IMR-90 (cell line): ENCODE data around the gene PSEN1. TPM values are rescaled to one million over a fixed set of nuclear protein-coding genes. Genes with fewer than 3 reads are reported as not detected.
A peak's percentile ranks its signal among the peaks of the same experiment; 100 is the strongest.

Source experiments
- ATAC-seq: fragments of 200-7000 bp; cut with Tn5 transposase; 2 replicates; pipeline ENCODE4 v1.9.1; 2020; ENCODE audit warnings: low read depth, mild to moderate bottlenecking, moderate library complexity
- BruUV-seq: library from RNA; stranded (reverse); fragments of 400-500 nt; replicated peaks from 2 replicates; lab custom pipeline; 2021; lab: Mats Ljungman, UMichigan
- CTCF ChIA-PET: fragments of 300-600 bp; formaldehyde crosslinking; extraction: SDS; loops from one replicate; lab custom pipeline; 2021; ENCODE audit warnings: antibody characterized with exemption; lab: Yijun Ruan, JAX
- POLR2A ChIA-PET: fragments of 300-600 bp; sonication (Branson Sonifier 250); formaldehyde crosslinking; loops from one replicate; lab custom pipeline; 2022; ENCODE audit warnings: antibody characterized with exemption; ENCODE audit not compliant: unreplicated experiment; lab: Charles Lee
- DNase-seq: peaks from one replicate; pipeline ENCODE4 v3.0.0; 2013
- H2AFZ ChIP-seq: replicated peaks from 2 replicates; pipeline ENCODE3; 2013; ENCODE audit warnings: low read length, mild to moderate bottlenecking; ENCODE audit not compliant: poor library complexity
- H2AK5ac ChIP-seq: 2 replicates; pipeline ENCODE4 v1.6.1; 2013; ENCODE audit warnings: low read depth, low read length, inconsistent platforms
- H2AK9ac ChIP-seq: replicated peaks from 2 replicates; pipeline ENCODE3; 2013; ENCODE audit warnings: mild to moderate bottlenecking, low read depth, low read length, moderate library complexity; ENCODE audit not compliant: poor library complexity
- H2BK120ac ChIP-seq: 2 replicates; pipeline ENCODE4 v1.6.1; 2013; ENCODE audit warnings: low read depth, low read length, inconsistent platforms
- H2BK15ac ChIP-seq: 3 replicates; pipeline ENCODE4 v1.6.1; 2013; ENCODE audit warnings: low read depth, low read length, inconsistent platforms
- H2BK20ac ChIP-seq: 2 replicates; pipeline ENCODE4 v1.6.1; 2013; ENCODE audit warnings: low read depth, mild to moderate bottlenecking, inconsistent platforms, low read length, moderate library complexity
- H2BK5ac ChIP-seq: 2 replicates; pipeline ENCODE4 v1.6.1; 2013; ENCODE audit warnings: mild to moderate bottlenecking, low read depth, low read length, inconsistent platforms; ENCODE audit not compliant: poor library complexity, severe bottlenecking
- H3K14ac ChIP-seq: replicated peaks from 2 replicates; pipeline ENCODE4 v1.6.1; 2013; ENCODE audit warnings: low read depth, low read length, inconsistent platforms
- H3K18ac ChIP-seq: 2 replicates; pipeline ENCODE4 v1.6.1; 2013; ENCODE audit warnings: low read depth, low read length, control low read depth
- H3K23ac ChIP-seq: 2 replicates; pipeline ENCODE4 v1.6.1; 2013; ENCODE audit warnings: low read depth, low read length, inconsistent platforms
- H3K27ac ChIP-seq: 2 replicates; pipeline ENCODE4 v1.5.1; 2013; ENCODE audit warnings: mild to moderate bottlenecking, control low read depth, low read length; ENCODE audit not compliant: insufficient read depth
- H3K27me3 ChIP-seq: 2 replicates; pipeline ENCODE4 v1.6.1; 2013; ENCODE audit warnings: low read length; ENCODE audit not compliant: control insufficient read depth, insufficient read depth
- H3K36me3 ChIP-seq: 2 replicates; pipeline ENCODE4 v1.6.1; 2013; ENCODE audit warnings: low read length, mixed read lengths; ENCODE audit not compliant: control insufficient read depth, insufficient read depth
- H3K4ac ChIP-seq: 2 replicates; pipeline ENCODE4 v1.6.1; 2013; ENCODE audit warnings: low read depth, low read length, inconsistent platforms
- H3K4me1 ChIP-seq: 2 replicates; pipeline ENCODE4 v1.6.1; 2013; ENCODE audit warnings: low read length, mixed read lengths; ENCODE audit not compliant: control insufficient read depth, insufficient read depth
- H3K4me2 ChIP-seq: 2 replicates; pipeline ENCODE4 v1.6.1; 2013; ENCODE audit warnings: low read depth, mild to moderate bottlenecking, control low read depth, low read length, moderate library complexity
- H3K4me3 ChIP-seq: 2 replicates; pipeline ENCODE4 v1.5.1; 2013; ENCODE audit warnings: low read depth, mild to moderate bottlenecking, control low read depth, low read length, moderate library complexity; ENCODE audit not compliant: insufficient read depth
- H3K56ac ChIP-seq: 2 replicates; pipeline ENCODE4 v1.6.1; 2013; ENCODE audit warnings: low read length, inconsistent platforms; ENCODE audit not compliant: insufficient read depth; ENCODE audit errors: extremely low read depth
- H3K79me1 ChIP-seq, 2 experiments: 2 replicates each; pipeline ENCODE4 v1.6.1; 2013; ENCODE audit warnings: low read length in 2 of 2, inconsistent platforms in 1 of 2, low read depth in 1 of 2
- H3K9ac ChIP-seq: 2 replicates; pipeline ENCODE4 v1.6.1; 2013; ENCODE audit warnings: low read depth, low read length, control low read depth
- H3K9me1 ChIP-seq: 2 replicates; pipeline ENCODE4 v1.6.1; 2013; ENCODE audit warnings: low read length, inconsistent platforms; ENCODE audit not compliant: insufficient read depth
- H3K9me3 ChIP-seq: 2 replicates; pipeline ENCODE4 v1.6.1; 2013; ENCODE audit warnings: low read length; ENCODE audit not compliant: control insufficient read depth, insufficient read depth
- H4K20me1 ChIP-seq: 2 replicates; pipeline ENCODE4 v1.6.1; 2013; ENCODE audit warnings: low read length, inconsistent platforms; ENCODE audit not compliant: insufficient read depth
- H4K5ac ChIP-seq: 2 replicates; pipeline ENCODE4 v1.6.1; 2013; ENCODE audit warnings: mild to moderate bottlenecking, low read depth, low read length, control low read depth
- H4K8ac ChIP-seq, 2 experiments: 2 replicates each; pipeline ENCODE4 v1.6.1; 2013; ENCODE audit warnings: low read depth in 2 of 2, low read length in 2 of 2, control low read depth in 1 of 2, inconsistent platforms in 1 of 2
- H4K91ac ChIP-seq: 2 replicates; pipeline ENCODE4 v1.6.1; 2013; ENCODE audit warnings: low read depth, low read length, inconsistent platforms; ENCODE audit not compliant: insufficient read depth
- CEBPB ChIP-seq: IDR thresholded peaks from 2 replicates; pipeline ENCODE4 v1.6.1; 2012; ENCODE audit warnings: low read depth, low read length, improper control_type of control experiment
- CHD1 ChIP-seq: IDR thresholded peaks from 2 replicates; pipeline ENCODE4 v1.6.1; 2012; ENCODE audit warnings: low read depth, low read length, improper control_type of control experiment
- FOS ChIP-seq: fragments of 150-350 bp; IDR thresholded peaks from 2 replicates; pipeline ENCODE4 v1.6.1; 2016; ENCODE audit warnings: low read depth, low read length
- NFE2L2 ChIP-seq: fragments of 150-350 bp; IDR thresholded peaks from 2 replicates; pipeline ENCODE4 v1.6.1; 2016; ENCODE audit warnings: low read depth, mild to moderate bottlenecking, low read length
- RCOR1 ChIP-seq: IDR thresholded peaks from 2 replicates; pipeline ENCODE4 v1.6.1; 2012; ENCODE audit warnings: mild to moderate bottlenecking, low read length, improper control_type of control experiment; ENCODE audit not compliant: insufficient replicate concordance
- RFX5 ChIP-seq: IDR thresholded peaks from 2 replicates; pipeline ENCODE4 v1.8.0; 2012; ENCODE audit warnings: low read depth, mild to moderate bottlenecking, low read length, moderate library complexity
- SMC3 ChIP-seq: fragments of 150-350 bp; IDR thresholded peaks from 2 replicates; pipeline ENCODE4 v1.6.1; 2016; ENCODE audit warnings: low read depth, mild to moderate bottlenecking, antibody characterized with exemption, low read length, moderate library complexity
- WGBS, 2 experiments: methylation state at CpG; one replicate each; pipeline versions ENCODE4 v1.1.5 to v1.1.7; 2013; ENCODE audit warnings: missing lambda C conversion rate in 2 of 2; ENCODE audit not compliant: insufficient read length in 1 of 2; ENCODE audit errors: extremely low coverage in 2 of 2; 5-methylcytosine and 5-hydroxymethylcytosine counted together
- dilution Hi-C: fragments of 300-500 bp; cut with HindIII; formaldehyde crosslinking; loops from one replicate; pipeline ENCODE4 v1.14.3; 2018; ENCODE audit warnings: low sequenced_read_pairs; ENCODE audit not compliant: unreplicated experiment
- in situ Hi-C: fragments of 300-500 bp; cut with MboI; formaldehyde crosslinking; loops from 3 replicates; pipeline ENCODE4 v1.14.3; 2019; ENCODE audit warnings: low sequenced_read_pairs, inconsistent platforms, mixed read lengths
- intact Hi-C: fragments of 100-400 bp; cut with micrococcal nuclease; formaldehyde crosslinking; loops from 2 replicates; pipeline ENCODE4 v1.10.0; 2022
- polyA plus RNA-seq, 3 experiments: library from polyadenylated mRNA; depleted of rRNA; stranded (reverse); fragments of >200 nt; gene quantifications; 2 replicates each; pipeline ENCODE4 v1.2.3, GENCODE V29; 2012; ENCODE audit warnings: low replicate concordance in 1 of 3
- total RNA-seq: library from RNA; depleted of rRNA; stranded (reverse); fragments of >200 nt; gene quantifications from 2 replicates; pipeline ENCODE4 v1.2.3, GENCODE V29; 2012

Gene PSEN1
- total and polyA plus RNA-seq, 2 of the 4 experiments (the other 2 are of a cell fraction), result 14.8 to 62.7 TPM

DNA sequence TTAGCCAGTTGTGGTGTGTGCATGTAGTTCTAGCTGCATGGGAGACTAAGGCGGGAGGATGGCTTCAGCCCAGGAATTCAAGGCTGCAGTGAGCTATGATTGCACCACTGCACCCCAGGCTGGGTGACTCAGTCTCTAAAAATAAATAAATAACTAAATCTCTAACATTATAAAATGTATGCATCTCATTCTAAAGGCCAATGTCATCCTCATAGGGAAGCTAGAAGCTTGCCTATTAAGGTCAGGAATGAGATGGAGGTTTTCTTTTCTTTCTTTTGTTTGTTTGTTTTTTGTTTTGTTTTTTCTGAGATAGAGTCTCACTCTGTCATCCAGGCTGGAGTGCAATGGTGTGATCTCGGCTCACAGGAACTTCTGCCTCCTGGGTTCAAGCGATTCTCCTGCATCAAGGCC, 52.2 kb downstream of the PSEN1 start:
- H2BK120ac ChIP-seq, result peak overlapping the region; percentile 58; the same call in 1 of the 2 replicates
- peaks cover 11 to 19% of the 10 kb centered on the region in 2 experiments; a peak in 3 of 4 replicates for H3K79me1 ChIP-seq
- peak overlapping the region in 1 of 2 experiments; percentile 27; a peak in 1 of 4 replicates for H4K8ac ChIP-seq
- H3K4me3 ChIP-seq, result no peak overlapping the region
- peak; percentile 91 for ATAC-seq
- 0 out of 2 replicates have a peak overlapping the region, but pooled peaks have one; percentile 6 for H4K5ac ChIP-seq
- TF ChIP-seq CHD1 (no peak), RCOR1 (no peak), NFE2L2 (no peak), CEBPB (peak; percentile 96), FOS (peak; percentile 62; the same call in 1 of the 2 replicates), RFX5 (no peak), SMC3 (no peak)
- no peak overlapping the region for H3K9ac ChIP-seq
- POLR2A ChIA-PET, result no interaction called here
- peaks cover 7% of the 10 kb centered on the region for H3K9me1 ChIP-seq
- H2BK5ac ChIP-seq, result peak overlapping the region; percentile 85
- peak overlapping the region; percentile 27 for H2BK20ac ChIP-seq
- CTCF ChIA-PET, result interaction anchor here (0.6 to 0.7 kb wide), 2 partner anchors 12 to 15 kb away, joined by 3 read pairs; no protein-coding TSS in a partner anchor
- H3K4me2 ChIP-seq, result peak overlapping the region; percentile 12; the same call in 1 of the 2 replicates
- no peak overlapping the region for H2AFZ ChIP-seq
- in situ Hi-C loops, result no loop called here
- no peak overlapping the region for H3K56ac ChIP-seq
- intact Hi-C loops, result no loop called here
- H3K14ac ChIP-seq, result no peak overlapping the region
- BruUV-seq, result no TSS peak
- peak overlapping the region; percentile 30; the same call in 1 of the 2 replicates for H3K4ac ChIP-seq
- H3K9me3 ChIP-seq, result no peaks in the 10 kb centered on the region
- peak overlapping the region; percentile 64; the same call in 2 of the 3 replicates for H2BK15ac ChIP-seq
- peaks cover 19% of the 10 kb centered on the region for H3K36me3 ChIP-seq
- no CpG with 5 or more reads among the region's 3 CpGs for WGBS, 2 experiments
- H2AK9ac ChIP-seq, result no peak overlapping the region
- dilution Hi-C loops, result no loop called here
- peak overlapping the region; percentile 73 for H3K27ac ChIP-seq
- peak overlapping the region; percentile 19; the same call in 1 of the 2 replicates for H4K91ac ChIP-seq
- 0 out of 2 replicates have a peak, but pooled peaks cover 4% of the 10 kb centered on the region for H4K20me1 ChIP-seq
- DNase-seq, result peak; percentile 84
- peaks cover 7% of the 10 kb centered on the region for H3K4me1 ChIP-seq
- H3K27me3 ChIP-seq, result no peaks in the 10 kb centered on the region
- H3K18ac ChIP-seq, result peak overlapping the region; percentile 32; the same call in 1 of the 2 replicates
- H2AK5ac ChIP-seq, result peak overlapping the region; percentile 35; the same call in 1 of the 2 replicates
- no peak overlapping the region for H3K23ac ChIP-seq
